NCI-H524 treated with DMSO at 0.1 percent for 48 hours (cell line): Measurements from ENCODE around the gene FOCAD.

ENCODE experiments used
- DNase-seq: peaks from one replicate; lab custom pipeline; 2025; lab: John Stamatoyannopoulos, UW

FOCAD gene

DNA sequence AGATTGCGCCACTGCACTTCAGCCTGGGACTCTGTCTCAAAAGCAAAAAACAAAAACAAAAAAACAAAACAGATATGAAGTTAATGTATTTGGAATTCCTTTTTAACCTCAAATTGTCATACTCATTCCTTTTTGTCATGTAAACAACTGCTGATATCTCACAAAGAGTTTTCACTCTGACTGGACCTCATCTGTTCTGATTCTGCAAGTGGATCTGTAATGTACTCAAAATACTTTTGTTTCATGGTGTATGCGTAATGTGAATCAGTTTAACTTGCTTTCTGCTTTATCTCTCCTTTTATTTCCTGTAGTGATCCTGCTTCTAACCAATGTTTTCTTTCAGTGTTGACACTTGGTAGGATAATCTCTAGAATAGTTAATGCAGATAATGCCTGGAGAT, 106.7 kb downstream of the FOCAD start:
- no peak for DNase-seq

GRCh38 chr9:20791682-20792081, 107.6 kb downstream of the FOCAD start:
- DNase-seq, result no peak

DNA sequence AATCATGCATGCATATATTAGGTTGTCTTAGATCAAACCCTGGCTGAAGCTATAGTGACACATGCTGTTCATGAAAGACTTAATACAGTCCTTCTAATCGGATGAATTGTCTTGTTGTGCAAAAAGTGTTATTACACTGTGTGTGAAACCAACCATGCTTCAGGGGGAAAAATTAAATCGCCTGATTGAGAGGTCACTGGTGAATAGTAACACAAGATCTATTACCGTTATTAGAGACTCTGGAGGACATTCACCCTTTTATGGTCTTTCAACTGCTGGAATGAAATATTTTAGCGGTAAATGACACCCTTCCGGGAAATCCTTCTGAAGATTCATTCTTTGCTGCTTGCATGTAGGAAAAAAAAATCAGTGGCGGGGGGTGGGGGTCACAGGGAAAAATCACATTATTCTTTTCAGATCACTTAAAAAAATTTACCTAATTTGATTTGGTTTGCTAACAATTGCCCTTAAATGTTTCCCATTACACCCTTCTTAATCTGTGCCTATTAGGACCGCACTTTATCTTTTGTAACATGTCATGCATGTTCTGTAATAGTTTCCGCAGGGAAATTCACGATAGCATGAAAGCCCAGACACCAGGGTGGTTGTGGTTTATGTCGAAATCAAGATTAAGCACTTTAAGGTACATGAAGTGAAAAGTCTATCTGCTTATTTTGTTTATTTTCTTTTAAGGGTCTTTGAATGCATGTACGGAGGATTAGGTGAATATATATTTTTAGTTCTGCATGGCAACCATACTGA, 120.6 kb downstream of the FOCAD start:
- no peak for DNase-seq

GRCh38 chr9:20805766-20806165, 121.7 kb downstream of the FOCAD start:
- no peak for DNase-seq

DNA sequence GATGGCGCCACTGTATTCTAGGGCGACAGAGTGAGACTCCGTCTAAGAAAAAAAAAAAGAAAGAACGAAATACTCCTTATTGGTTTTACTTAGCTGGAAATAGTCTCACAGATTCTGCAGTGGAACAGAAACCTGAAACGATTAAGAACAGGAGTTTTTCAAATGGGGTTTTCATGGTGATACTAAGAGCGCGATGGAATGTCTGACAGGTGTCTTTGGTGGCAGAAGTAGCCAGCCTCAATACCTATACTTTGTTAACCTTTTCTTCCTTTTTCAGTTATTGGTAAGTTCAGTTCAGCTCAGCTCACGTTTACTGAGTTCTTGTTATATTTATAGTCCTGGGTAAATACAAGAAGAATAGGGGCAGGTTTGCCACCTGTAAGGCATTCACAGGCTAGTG, 123.9 kb downstream of the FOCAD start:
- DNase-seq, result no peak

DNA sequence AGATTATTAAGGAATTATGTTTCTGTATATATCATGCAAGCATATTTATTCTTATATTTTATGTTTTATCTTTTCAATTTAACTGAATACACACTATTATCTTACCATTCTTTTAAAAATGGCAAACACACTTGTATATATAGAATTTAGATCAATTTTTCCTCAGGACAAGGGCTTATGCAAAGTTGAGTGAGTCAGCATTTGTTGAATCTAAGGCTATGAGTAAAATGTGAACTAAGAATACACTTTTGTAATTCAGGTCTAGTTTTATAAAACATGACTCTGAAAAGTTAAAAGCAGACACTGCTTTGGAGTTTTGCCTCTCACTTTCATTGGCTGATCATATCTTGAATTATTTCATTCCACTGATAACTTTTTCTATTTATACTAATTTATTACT, 127.8 kb downstream of the FOCAD start:
- DNase-seq, result no peak

GRCh38 chr9:20815923-20816703, 132.1 kb downstream of the FOCAD start:
- no peak for DNase-seq

- no peak for DNase-seq
Observed at GRCh38 chr9:20823051-20823450, 139.0 kb downstream of the FOCAD start.

DNA sequence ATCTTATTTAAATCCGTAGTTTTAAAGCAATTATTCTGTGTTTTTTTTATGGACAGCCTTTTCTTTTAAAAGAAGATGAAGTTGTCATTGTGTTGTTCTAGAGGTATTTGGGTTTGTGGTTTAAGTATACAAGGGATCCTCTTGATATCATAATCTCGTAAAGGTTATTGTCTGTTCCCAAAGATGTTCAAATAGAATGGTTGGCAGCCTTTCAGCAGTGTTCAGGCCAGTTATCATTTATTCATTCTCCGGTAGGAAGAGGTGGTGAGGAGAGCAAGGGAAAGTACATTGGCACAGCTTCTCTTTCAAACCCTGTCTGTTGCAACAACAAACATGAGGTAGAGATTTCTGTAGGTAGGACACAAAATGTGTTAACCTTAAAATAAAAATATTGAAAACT, 147.0 kb downstream of the FOCAD start:
- DNase-seq, result no peak

- no peak for DNase-seq
Observed at GRCh38 chr9:20832775-20833174, 148.7 kb downstream of the FOCAD start.

DNA sequence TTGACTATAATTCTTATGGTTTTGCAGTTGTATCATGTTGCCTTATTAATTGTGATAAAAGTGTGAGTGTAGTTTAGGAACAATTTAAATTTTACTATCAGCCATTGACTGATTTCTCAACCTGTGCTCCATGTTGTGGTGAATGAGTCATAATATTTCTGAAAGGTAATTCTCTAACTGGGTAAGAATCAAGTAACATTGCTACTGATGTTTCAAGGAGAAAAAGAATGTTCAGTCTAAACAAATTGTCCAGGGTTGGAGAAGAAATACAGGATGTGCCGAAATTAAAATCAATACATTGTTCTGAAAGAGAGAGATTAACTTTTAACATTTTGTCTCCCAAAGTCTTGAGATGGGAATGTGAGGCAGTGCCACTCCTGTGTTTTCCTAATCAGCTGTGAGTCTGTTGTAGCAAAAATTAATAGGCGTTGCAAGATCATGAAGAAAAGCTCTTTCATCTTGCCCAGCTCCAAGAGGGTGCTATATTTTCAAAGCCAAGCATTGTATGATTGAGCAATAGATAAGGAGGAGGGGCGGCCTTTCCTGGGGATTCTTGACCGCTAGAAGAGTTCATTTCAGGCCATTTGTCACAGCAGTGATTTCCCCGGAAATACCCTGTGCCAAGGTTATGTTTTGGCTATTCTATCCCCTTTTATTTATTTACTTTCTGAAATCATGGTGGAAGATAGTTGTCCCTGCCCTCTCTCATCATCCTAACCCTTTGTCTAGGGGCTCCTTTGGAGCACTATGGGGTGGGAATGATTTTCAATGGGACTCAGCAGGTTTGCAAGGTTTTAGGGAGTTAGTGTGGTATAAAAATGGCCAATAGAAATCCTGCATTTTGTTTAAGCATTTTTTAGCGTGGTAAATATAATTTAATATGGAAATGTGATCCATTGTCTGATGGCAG, 151.6 kb downstream of the FOCAD start:
- DNase-seq, result no peak

DNA sequence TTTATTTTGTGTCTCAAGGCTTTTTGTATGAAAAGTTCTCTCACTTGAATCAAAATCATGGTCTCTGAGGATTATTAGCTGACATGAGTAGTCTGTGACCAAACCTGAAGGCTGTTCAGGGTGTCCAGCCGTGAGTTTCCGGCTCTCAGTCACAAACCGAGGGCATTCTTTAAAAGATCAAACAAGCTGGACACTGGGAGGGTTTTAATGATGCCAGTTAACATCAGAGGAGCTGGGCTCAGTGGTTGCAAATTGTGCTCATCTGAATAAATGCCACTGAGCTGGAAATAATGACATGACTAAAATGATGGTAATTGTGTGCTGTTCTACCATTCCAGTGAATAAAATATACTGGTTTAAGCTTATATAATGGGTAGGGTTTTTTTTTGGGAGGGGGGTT, 153.1 kb downstream of the FOCAD start:
- no peak for DNase-seq

DNA sequence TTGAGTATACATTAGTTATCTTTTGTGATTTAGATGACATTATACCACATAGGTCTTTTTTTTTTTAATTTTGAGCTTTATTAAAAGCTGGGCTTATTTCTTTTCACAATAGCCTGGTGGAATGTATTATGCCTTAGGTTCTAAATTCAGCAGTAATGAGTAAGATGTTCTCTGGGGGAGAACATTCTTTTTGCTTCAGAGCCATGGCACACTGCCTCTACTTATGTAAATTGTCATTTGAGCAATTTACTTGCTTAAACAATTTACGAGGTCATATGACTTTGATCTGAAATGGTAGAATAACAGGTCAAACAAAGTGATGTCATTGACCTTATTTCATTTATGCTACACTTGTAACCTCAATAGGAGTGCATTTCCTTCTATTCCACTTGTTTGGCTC, 154.2 kb downstream of the FOCAD start:
- DNase-seq, result no peak

DNA sequence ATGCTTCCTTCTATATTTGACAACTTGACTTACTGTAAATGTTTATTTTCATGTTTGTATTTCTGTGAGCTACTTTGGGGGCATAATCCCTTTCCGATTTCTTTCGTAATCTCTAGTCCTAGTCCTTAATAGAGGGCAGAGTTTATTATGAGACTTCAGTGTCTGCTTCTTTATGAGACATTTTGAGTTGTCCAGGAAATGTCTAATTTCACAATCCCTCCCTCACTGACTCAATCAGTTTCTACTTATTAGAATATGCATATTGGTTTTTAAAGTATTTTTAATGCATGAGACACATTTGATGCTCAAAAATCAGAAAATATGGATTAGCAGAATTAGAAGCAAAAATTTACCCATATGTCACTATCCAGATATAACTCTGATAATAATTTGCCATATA, 160.9 kb downstream of the FOCAD start:
- no peak for DNase-seq

DNA sequence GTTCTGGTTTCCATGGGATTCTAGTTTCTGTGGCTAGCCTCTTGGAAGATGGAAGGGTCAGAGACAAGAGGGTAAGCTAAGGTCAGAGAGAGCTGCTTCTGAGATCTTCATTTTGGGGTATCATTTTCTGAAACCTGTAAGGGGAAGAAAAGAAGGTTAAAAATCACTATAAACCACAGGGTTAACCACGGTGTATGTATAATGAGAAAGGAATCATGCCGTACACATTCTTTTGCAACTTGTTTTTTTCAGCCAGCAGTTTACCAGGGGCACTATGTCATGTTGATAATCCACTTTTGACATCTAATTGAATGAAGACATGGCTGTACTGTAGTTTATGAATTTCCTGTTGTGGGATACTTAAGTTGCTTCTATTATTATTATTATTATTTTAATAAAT, 164.4 kb downstream of the FOCAD start:
- DNase-seq, result no peak

DNA sequence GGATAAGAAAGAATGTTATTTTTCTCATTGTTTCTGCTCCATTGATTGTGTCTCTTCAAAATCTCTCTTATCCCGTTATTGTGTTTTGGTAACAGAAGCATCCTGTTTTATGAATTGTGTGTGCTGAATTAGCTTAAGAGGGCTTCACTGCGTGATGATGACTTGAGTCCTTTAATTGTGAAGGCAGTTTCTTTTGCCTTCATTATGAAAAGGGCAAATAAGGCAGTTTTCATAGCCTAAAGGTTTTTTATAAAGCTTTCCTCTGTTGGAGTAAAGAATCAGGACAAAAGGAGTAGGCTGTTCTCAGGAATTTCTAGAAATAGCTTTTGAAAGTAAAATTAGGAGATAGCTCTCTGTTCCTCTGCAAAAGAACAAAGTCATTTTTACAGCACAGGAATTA, 169.8 kb downstream of the FOCAD start:
- no peak for DNase-seq

GRCh38 chr9:20854444-20854843, 170.4 kb downstream of the FOCAD start:
- DNase-seq, result no peak

DNA sequence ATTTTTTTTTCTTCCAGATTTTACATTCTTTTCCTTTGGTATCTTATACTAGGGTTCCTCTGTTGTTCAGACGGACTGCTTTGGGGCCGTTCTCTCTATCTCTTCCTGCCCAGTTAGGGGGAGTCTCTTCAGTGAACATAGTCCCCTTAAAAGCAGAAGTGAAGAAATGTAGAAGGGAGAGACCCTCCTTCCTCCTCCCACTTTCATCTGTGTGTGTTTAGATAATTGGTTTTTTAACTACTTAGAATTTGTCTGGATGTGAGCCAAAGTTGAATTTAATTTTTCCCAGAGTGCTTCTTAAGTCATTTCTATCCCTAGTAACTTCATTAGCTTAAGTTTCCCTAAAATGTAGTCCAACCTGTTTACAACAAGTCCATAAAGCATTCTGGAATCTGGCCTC, 179.9 kb downstream of the FOCAD start:
- no peak for DNase-seq

- DNase-seq, result no peak
Observed at GRCh38 chr9:20865347-20865746, 181.3 kb downstream of the FOCAD start.

- no peak for DNase-seq
Observed at GRCh38 chr9:20870115-20870514, 186.1 kb downstream of the FOCAD start.

GRCh38 chr9:20872340-20872977, 188.4 kb downstream of the FOCAD start:
- DNase-seq, result no peak

DNA sequence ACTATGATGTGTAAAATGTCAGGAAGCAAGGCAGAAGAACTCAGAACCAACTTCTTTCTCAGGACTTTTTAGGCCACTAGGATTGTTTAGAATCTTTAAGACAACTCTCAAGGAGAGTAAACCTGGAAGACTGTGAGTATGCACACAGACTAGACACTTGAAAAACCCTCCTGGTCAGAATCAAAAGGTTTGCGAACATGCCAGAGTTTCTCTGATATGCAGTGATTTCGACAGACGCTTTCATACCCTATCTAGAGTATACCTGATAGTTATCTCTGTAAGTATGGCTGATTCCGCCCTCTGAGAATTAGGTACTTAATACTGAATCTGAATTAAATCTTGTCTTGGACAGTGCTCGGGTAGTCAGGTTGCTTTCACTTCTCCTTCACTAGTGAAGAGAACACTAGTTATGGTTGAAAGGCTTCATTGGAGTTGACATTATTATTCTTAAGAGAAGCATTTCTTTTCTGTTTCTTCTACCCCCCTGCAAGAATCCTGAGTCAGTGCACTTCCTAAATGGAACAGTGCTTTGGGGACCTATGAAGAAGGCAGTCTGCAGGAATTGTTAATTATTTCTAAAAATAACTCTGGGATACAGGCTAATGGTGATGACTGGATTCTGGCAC, 189.3 kb downstream of the FOCAD start:
- DNase-seq, result no peak
